Natural killer cell treated with Interleukin-12 subunit alpha and Interleukin-12 subunit beta and Interleukin-15 and Interleukin-18, amount 100 ng/mL, for 72 hours (primary cell): ENCODE measurements around the gene STAT3. TPM values are rescaled to one million over a fixed set of nuclear protein-coding genes. Genes with fewer than 3 reads are reported as not detected.

ENCODE experiments used
- ATAC-seq, 2 donors: fragments of 150-1000 bp; cut with Tn5 transposase in 1 of 2; sonication (Bioruptor Pico), chemical (Tn5 transposase) in 1 of 2; 2 replicates each; pipeline ENCODE4 v1.10.0; 2021
- DNase-seq: peaks from one replicate; pipeline ENCODE4 v3.0.0; 2022; ENCODE audit warnings: low spot score
- H3K27ac Mint-ChIP-seq, 2 donors: 1 replicate in 1 of 2; 2 replicates in 1 of 2; pipeline ENCODE4 v1.8.0; 2022; ENCODE audit warnings: mixed read lengths in 2 of 2, mild to moderate bottlenecking in 1 of 2, moderate library complexity in 1 of 2
- H3K27me3 Mint-ChIP-seq, 2 donors: 1 replicate in 1 of 2; 2 replicates in 1 of 2; pipeline ENCODE4 v1.8.0; 2022; ENCODE audit warnings: mixed read lengths in 2 of 2
- H3K36me3 Mint-ChIP-seq: one replicate; pipeline ENCODE4 v1.8.0; 2022; ENCODE audit warnings: mixed read lengths
- H3K4me1 Mint-ChIP-seq, 2 donors: 1 replicate in 1 of 2; 2 replicates in 1 of 2; pipeline ENCODE4 v1.8.0; 2022; ENCODE audit warnings: low read depth in 2 of 2, mixed read lengths in 2 of 2, mild to moderate bottlenecking in 1 of 2
- H3K4me3 Mint-ChIP-seq: one replicate; pipeline ENCODE4 v1.8.0; 2022; ENCODE audit warnings: mixed read lengths
- H3K9me3 Mint-ChIP-seq: 2 replicates; pipeline ENCODE4 v1.8.0; 2022; ENCODE audit warnings: mixed read lengths
- total RNA-seq, 2 donors: library from RNA; stranded (reverse); gene quantifications; one replicate each; pipeline ENCODE4 v1.2.3, GENCODE V29; 2022

STAT3 gene
- total RNA-seq, 2 donors from 2014 or later, result 171 to 344 TPM

- DNase-seq (no peak), ATAC-seq (no peak)
- Mint-ChIP-seq H3K4me1 (peaks cover 14 to 21% of the 10 kb centered on the region in 2 donors), H3K36me3 (peaks cover 17% of the 10 kb centered on the region), H3K9me3 (no peaks in the 10 kb centered on the region), H3K27me3 (no peaks in the 10 kb centered on the region), H3K4me3 (no peak overlapping the region), H3K27ac (peak overlapping the region; percentile 1 to 18)
These were observed 70.9 kb downstream of the STAT3 start for GRCh38 chr17:42317266-42317845.

- H3K27me3 Mint-ChIP-seq, result no peaks in the 10 kb centered on the region
These were observed 71.5 kb downstream of the STAT3 start for GRCh38 chr17:42316755-42317154.

GRCh38 chr17:42315402-42316156, 72.7 kb downstream of the STAT3 start:
- H3K4me3 Mint-ChIP-seq, result no peak overlapping the region
- no peaks in the 10 kb centered on the region for H3K9me3 Mint-ChIP-seq
- no peaks in the 10 kb centered on the region for H3K27me3 Mint-ChIP-seq
- peak overlapping the region; percentile 35 to 70 for H3K27ac Mint-ChIP-seq
- DNase-seq (no peak), ATAC-seq (no peak)
- peaks cover 8% of the 10 kb centered on the region for H3K36me3 Mint-ChIP-seq
- H3K4me1 Mint-ChIP-seq, result peaks cover 26 to 36% of the 10 kb centered on the region in 2 donors

More at GRCh38 chr17:42316755-42317154, 71.5 kb downstream of the STAT3 start:
- H3K27ac Mint-ChIP-seq, result peak overlapping the region; percentile 1 to 18
- ATAC-seq (no peak), DNase-seq (no peak)
- H3K36me3 Mint-ChIP-seq, result peaks cover 11% of the 10 kb centered on the region
- no peaks in the 10 kb centered on the region for H3K9me3 Mint-ChIP-seq
- H3K4me3 Mint-ChIP-seq, result no peak overlapping the region
- H3K4me1 Mint-ChIP-seq, result peaks cover 18 to 24% of the 10 kb centered on the region in 2 donors

- ATAC-seq, result no peak
- H3K36me3 Mint-ChIP-seq, result no peaks in the 10 kb centered on the region
These were observed 74.3 kb downstream of the STAT3 start for GRCh38 chr17:42313773-42314566.

GRCh38 chr17:42313389-42313772, 74.9 kb downstream of the STAT3 start:
- peak overlapping the region in 1 of 2 donors; percentile 4 for H3K27ac Mint-ChIP-seq
- H3K4me3 Mint-ChIP-seq, result no peak overlapping the region
- no peaks in the 10 kb centered on the region for H3K27me3 Mint-ChIP-seq
- no peaks in the 10 kb centered on the region for H3K36me3 Mint-ChIP-seq
- ATAC-seq (no peak), DNase-seq (no peak)
- no peaks in the 10 kb centered on the region for H3K9me3 Mint-ChIP-seq
- H3K4me1 Mint-ChIP-seq, result peaks cover 17 to 40% of the 10 kb centered on the region in 2 donors

More at GRCh38 chr17:42313773-42314566, 74.3 kb downstream of the STAT3 start:
- H3K27ac Mint-ChIP-seq, result peak overlapping the region in 1 of 2 donors; percentile 4
- peaks cover 17 to 39% of the 10 kb centered on the region in 2 donors for H3K4me1 Mint-ChIP-seq
- H3K9me3 Mint-ChIP-seq, result no peaks in the 10 kb centered on the region
- no peak for DNase-seq
- H3K27me3 Mint-ChIP-seq, result no peaks in the 10 kb centered on the region
- H3K4me3 Mint-ChIP-seq, result no peak overlapping the region

- H3K36me3 Mint-ChIP-seq, result no peaks in the 10 kb centered on the region
- peak overlapping the region; percentile 67 to 85 for H3K27ac Mint-ChIP-seq
- no peaks in the 10 kb centered on the region for H3K27me3 Mint-ChIP-seq
- no peak overlapping the region for H3K4me3 Mint-ChIP-seq
- H3K9me3 Mint-ChIP-seq, result no peaks in the 10 kb centered on the region
- ATAC-seq (peak; percentile 82 to 84), DNase-seq (peak; percentile 77)
- peaks cover 17 to 42% of the 10 kb centered on the region in 2 donors for H3K4me1 Mint-ChIP-seq
These were observed 75.7 kb downstream of the STAT3 start for GRCh38 chr17:42312285-42313130.

- no peaks in the 10 kb centered on the region for H3K9me3 Mint-ChIP-seq
- ATAC-seq, result no peak
- peaks cover 17 to 45% of the 10 kb centered on the region in 2 donors for H3K4me1 Mint-ChIP-seq
- H3K27ac Mint-ChIP-seq, result peak overlapping the region; percentile 67 to 85
- H3K36me3 Mint-ChIP-seq, result no peaks in the 10 kb centered on the region
- no peaks in the 10 kb centered on the region for H3K27me3 Mint-ChIP-seq
- no peak for DNase-seq
- H3K4me3 Mint-ChIP-seq, result peak overlapping the region; percentile 17
These were observed 76.3 kb downstream of the STAT3 start for GRCh38 chr17:42312035-42312284.

- Mint-ChIP-seq H3K4me3 (peak overlapping the region; percentile 17), H3K27ac (peak overlapping the region; percentile 67 to 85), H3K27me3 (no peaks in the 10 kb centered on the region), H3K9me3 (no peaks in the 10 kb centered on the region), H3K4me1 (peaks cover 17 to 46% of the 10 kb centered on the region in 2 donors), H3K36me3 (no peaks in the 10 kb centered on the region)
- no peak for ATAC-seq
- no peak for DNase-seq
These were observed 76.8 kb downstream of the STAT3 start for GRCh38 chr17:42311240-42312034.

- Mint-ChIP-seq H3K27me3 (no peaks in the 10 kb centered on the region), H3K4me1 (peaks cover 17 to 50% of the 10 kb centered on the region in 2 donors), H3K36me3 (peaks cover 5% of the 10 kb centered on the region), H3K27ac (peak overlapping the region; percentile 67 to 85), H3K4me3 (no peak overlapping the region), H3K9me3 (no peaks in the 10 kb centered on the region)
- ATAC-seq (no peak), DNase-seq (no peak)
These were observed 77.4 kb downstream of the STAT3 start for GRCh38 chr17:42310787-42311215.

GRCh38 chr17:42309986-42310786, 78.1 kb downstream of the STAT3 start:
- Mint-ChIP-seq H3K27ac (peak overlapping the region in 1 of 2 donors; percentile 85), H3K36me3 (peaks cover 6% of the 10 kb centered on the region), H3K27me3 (no peaks in the 10 kb centered on the region), H3K9me3 (no peaks in the 10 kb centered on the region), H3K4me1 (peaks cover 17 to 46% of the 10 kb centered on the region in 2 donors), H3K4me3 (no peak overlapping the region)
- no peak for ATAC-seq
- DNase-seq, result no peak

- no peaks in the 10 kb centered on the region for H3K27me3 Mint-ChIP-seq
- ATAC-seq, result no peak
- H3K36me3 Mint-ChIP-seq, result peaks cover 6% of the 10 kb centered on the region
- H3K9me3 Mint-ChIP-seq, result no peaks in the 10 kb centered on the region
- H3K4me1 Mint-ChIP-seq, result peaks cover 17 to 51% of the 10 kb centered on the region in 2 donors
- H3K4me3 Mint-ChIP-seq, result no peak overlapping the region
- DNase-seq, result no peak
- H3K27ac Mint-ChIP-seq, result peak overlapping the region in 1 of 2 donors; percentile 85
These were observed 79.1 kb downstream of the STAT3 start for GRCh38 chr17:42309142-42309541.

- Mint-ChIP-seq H3K27ac (peak overlapping the region in 1 of 2 donors; percentile 85), H3K36me3 (peaks cover 10% of the 10 kb centered on the region), H3K4me1 (peaks cover 17 to 51% of the 10 kb centered on the region in 2 donors), H3K4me3 (no peak overlapping the region), H3K27me3 (no peaks in the 10 kb centered on the region), H3K9me3 (no peaks in the 10 kb centered on the region)
- ATAC-seq (no peak), DNase-seq (no peak)
These were observed 79.8 kb downstream of the STAT3 start for GRCh38 chr17:42308446-42308845.
